ENCODE data around the gene PLAU.

Gene PLAU

DNA sequence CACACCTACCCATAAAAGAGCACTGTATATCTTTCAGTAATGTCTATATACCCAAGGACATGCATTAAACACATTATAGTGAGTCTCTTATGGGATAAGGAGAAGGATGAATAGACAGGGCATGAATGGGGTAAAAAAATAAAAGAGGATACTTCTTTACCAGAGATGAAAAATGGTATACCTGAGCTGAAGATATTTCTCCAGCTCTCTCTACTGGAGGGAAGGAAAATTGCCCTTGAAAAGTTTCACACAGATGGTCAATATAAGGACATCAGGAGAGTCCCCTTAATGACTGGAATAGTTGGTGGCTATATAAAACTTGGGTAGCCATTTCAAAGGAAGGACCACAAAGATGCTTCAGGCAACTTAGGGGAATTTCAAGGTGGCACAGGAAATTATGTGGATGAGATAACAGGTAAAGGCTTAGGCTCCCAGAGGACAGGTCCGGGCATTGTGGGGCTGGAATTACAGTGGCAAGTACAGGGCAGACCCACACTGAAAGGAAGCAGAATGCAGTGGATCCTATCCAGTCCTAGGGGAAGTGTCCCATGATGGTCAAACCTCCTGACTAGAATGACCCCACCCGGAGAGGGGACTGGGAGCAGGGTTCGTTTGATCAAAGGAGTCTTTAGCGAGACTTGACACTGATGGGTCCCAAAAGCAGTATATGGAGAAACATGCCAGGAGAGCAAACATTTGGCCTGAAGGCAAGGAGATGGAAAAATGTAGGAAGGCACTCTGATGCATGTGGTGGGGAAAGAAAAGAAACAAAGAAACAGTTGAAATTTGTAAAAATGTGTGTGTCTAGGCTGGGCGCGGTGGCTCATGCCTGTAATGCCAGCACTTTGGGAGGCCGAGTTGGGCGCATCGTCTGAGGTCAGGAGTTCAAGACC lies 35.6 kb downstream of the PLAU start:
- no peaks in the 10 kb centered on the region for H3K4me1 ChIP-seq
- H3K27ac ChIP-seq, result no peak overlapping the region
- H3K9me3 ChIP-seq (ENCODE audit: control insufficient read depth, low read length), result no peaks in the 10 kb centered on the region
- no peak overlapping the region for H3K9ac ChIP-seq
- no peak overlapping the region for H2AFZ ChIP-seq
- H3K4me3 ChIP-seq (ENCODE audit: low read depth, low read length), result no peak overlapping the region
- H3K36me3 ChIP-seq (ENCODE audit: control insufficient read depth, insufficient read depth, low read length), result no peaks in the 10 kb centered on the region
- no peaks in the 10 kb centered on the region for H3K79me2 ChIP-seq
- no peaks in the 10 kb centered on the region for H3K27me3 ChIP-seq (ENCODE audit: control insufficient read depth, insufficient read depth, low read length)
- TF ChIP-seq, protein P1, sequence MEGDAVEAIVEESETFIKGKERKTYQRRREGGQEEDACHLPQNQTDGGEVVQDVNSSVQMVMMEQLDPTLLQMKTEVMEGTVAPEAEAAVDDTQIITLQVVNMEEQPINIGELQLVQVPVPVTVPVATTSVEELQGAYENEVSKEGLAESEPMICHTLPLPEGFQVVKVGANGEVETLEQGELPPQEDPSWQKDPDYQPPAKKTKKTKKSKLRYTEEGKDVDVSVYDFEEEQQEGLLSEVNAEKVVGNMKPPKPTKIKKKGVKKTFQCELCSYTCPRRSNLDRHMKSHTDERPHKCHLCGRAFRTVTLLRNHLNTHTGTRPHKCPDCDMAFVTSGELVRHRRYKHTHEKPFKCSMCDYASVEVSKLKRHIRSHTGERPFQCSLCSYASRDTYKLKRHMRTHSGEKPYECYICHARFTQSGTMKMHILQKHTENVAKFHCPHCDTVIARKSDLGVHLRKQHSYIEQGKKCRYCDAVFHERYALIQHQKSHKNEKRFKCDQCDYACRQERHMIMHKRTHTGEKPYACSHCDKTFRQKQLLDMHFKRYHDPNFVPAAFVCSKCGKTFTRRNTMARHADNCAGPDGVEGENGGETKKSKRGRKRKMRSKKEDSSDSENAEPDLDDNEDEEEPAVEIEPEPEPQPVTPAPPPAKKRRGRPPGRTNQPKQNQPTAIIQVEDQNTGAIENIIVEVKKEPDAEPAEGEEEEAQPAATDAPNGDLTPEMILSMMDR (IDR thresholded peaks at IDR 0.05), result peak; percentile 12
- no peak overlapping the region for H3K4me2 ChIP-seq (ENCODE audit: low read length)

GRCh38 chr10:73948947-73949633 lies 38.2 kb downstream of the PLAU start:
- H3K4me1 ChIP-seq, result no peaks in the 10 kb centered on the region
- H3K9me3 ChIP-seq (ENCODE audit: control insufficient read depth, low read length), result no peaks in the 10 kb centered on the region
- no peaks in the 10 kb centered on the region for H3K27me3 ChIP-seq (ENCODE audit: control insufficient read depth, insufficient read depth, low read length)
- no peak overlapping the region for H3K4me3 ChIP-seq (ENCODE audit: low read depth, low read length)
- no peak overlapping the region for H3K27ac ChIP-seq
- H3K36me3 ChIP-seq (ENCODE audit: control insufficient read depth, insufficient read depth, low read length), result no peaks in the 10 kb centered on the region
- no peaks in the 10 kb centered on the region for H3K79me2 ChIP-seq
- no peak overlapping the region for H2AFZ ChIP-seq
- TF ChIP-seq, protein P1 (IDR thresholded peaks at IDR 0.05), result no peak
- no peak overlapping the region for H3K4me2 ChIP-seq (ENCODE audit: low read length)
- H3K9ac ChIP-seq, result no peak overlapping the region

- H3K9ac ChIP-seq, result no peak overlapping the region
- no peak overlapping the region for H3K4me2 ChIP-seq (ENCODE audit: low read length)
- no peak overlapping the region for H3K4me3 ChIP-seq (ENCODE audit: low read depth, low read length)
- no peaks in the 10 kb centered on the region for H3K79me2 ChIP-seq
- TF ChIP-seq, protein P1 (IDR thresholded peaks at IDR 0.05), result no peak
- no peak overlapping the region for H2AFZ ChIP-seq
- peak overlapping the region; percentile 20 for H3K27ac ChIP-seq
- no peaks in the 10 kb centered on the region for H3K9me3 ChIP-seq (ENCODE audit: control insufficient read depth, low read length)
- no peaks in the 10 kb centered on the region for H3K36me3 ChIP-seq (ENCODE audit: control insufficient read depth, insufficient read depth, low read length)
- H3K4me1 ChIP-seq, result no peaks in the 10 kb centered on the region
- H3K27me3 ChIP-seq (ENCODE audit: control insufficient read depth, insufficient read depth, low read length), result no peaks in the 10 kb centered on the region
These were observed 39.4 kb downstream of the PLAU start for GRCh38 chr10:73950155-73950948.

DNA sequence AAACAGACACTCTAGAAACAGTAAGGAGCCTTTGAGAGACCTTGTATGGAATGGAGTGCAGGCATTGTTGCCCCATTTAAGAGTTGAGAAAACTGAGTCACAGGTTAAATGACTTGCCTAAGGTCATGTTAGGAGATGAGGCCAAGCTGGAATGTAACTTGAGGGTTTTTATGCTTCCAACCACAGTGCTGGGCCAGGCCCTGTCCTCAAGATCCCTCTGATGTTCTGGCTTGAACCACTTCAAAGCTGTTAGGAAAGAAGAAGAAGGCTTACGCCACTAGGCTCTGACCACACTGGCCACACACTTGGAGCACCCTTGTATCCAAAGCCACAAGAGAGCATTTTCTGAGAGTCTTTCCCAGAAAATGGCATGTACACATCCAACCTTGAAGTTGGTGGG lies 42.7 kb downstream of the PLAU start:
- Histone ChIP-seq H3K36me3 (ENCODE audit: control insufficient read depth, insufficient read depth, low read length) (no peaks in the 10 kb centered on the region), H3K27ac (no peak overlapping the region), H3K79me2 (no peaks in the 10 kb centered on the region), H3K27me3 (ENCODE audit: control insufficient read depth, insufficient read depth, low read length) (no peaks in the 10 kb centered on the region), H3K9ac (no peak overlapping the region), H2AFZ (no peak overlapping the region), H3K4me3 (ENCODE audit: low read depth, low read length) (no peak overlapping the region), H3K4me2 (ENCODE audit: low read length) (no peak overlapping the region), H3K9me3 (ENCODE audit: control insufficient read depth, low read length) (no peaks in the 10 kb centered on the region), H3K4me1 (peaks cover 11% of the 10 kb centered on the region)
- TF ChIP-seq, protein P1 (IDR thresholded peaks at IDR 0.05), result no peak
